ENCODE results near the gene RBM33. TPM values are rescaled to one million over a fixed set of nuclear protein-coding genes. Genes with fewer than 3 reads are reported as not detected.

Gene RBM33, protein sequence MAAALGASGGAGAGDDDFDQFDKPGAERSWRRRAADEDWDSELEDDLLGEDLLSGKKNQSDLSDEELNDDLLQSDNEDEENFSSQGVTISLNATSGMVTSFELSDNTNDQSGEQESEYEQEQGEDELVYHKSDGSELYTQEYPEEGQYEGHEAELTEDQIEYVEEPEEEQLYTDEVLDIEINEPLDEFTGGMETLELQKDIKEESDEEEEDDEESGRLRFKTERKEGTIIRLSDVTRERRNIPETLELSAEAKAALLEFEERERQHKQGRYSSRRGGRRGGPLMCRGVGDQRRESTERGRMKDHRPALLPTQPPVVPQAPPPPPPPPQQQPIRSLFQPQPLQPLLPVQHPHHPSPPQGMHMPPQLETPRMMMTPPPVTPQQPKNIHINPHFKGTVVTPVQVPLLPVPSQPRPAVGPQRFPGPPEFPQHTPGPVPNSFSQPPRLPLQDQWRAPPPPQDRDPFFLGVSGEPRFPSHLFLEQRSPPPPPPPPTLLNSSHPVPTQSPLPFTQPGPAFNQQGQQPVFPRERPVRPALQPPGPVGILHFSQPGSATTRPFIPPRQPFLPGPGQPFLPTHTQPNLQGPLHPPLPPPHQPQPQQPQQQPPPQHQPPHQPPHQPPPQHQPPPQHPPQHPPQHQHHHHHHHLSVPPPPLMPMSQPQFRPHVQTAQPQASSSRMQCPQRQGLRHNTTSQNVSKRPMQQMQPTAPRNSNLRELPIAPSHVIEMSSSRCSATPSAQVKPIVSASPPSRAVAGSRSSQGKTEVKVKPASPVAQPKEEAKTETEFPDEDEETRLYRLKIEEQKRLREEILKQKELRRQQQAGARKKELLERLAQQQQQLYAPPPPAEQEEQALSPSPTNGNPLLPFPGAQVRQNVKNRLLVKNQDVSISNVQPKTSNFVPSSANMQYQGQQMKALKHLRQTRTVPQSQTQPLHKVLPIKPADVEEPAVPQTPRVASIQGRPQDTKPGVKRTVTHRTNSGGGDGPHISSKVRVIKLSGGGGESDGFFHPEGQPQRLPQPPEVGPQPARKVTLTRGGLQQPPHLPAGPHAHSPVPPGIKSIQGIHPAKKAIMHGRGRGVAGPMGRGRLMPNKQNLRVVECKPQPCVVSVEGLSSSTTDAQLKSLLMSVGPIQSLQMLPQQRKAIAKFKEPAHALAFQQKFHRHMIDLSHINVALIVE
- total RNA-seq (2022; extraction: Qiagen RNA extraction; ENCODE audit: low read depth) = 21.4 to 32.5 TPM (median 29.2 TPM) in 5 replicates

DNA sequence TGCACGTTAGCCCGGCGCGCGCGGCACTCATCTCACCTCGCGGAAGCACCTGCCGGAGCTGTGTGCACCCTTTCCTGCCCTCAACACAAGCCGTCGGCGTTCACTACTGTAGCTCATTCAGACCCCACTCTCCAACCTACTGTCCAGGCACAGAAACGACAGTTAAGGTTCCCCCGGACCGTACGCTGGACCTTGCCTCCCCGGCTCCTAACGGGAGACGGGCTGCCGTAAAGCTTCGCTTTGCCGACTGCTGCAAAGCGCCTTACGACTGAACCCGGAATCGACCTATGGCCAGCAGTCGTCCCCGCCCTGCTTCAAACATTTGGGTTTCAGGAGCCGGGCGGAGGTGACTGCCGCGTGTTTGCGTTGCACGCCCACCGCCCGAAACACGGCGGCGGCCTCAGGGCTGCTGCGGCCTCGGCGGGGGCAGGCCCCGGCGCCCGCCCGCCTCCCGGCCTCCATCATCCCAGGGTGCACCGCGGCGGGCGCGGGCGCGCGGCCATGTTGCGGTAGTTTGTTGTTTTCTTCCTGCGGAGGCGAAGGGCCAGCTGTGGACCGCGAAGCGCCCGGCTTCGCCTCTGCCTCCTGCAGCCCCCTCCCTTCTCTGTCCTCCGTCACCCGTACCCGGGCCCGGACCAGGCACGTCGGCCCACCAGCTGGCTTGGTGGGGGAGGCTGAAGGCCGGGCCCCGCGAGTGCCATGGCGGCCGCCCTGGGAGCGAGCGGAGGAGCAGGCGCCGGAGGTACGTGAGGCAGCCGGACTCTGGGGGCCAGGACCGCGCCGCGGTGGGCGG, at the start of gene RBM33:
RBM33 (plus strand) TSS at position 484 of the 793 bp plus-strand sequence; CDS start at position 700, 216 bp downstream.

DNA sequence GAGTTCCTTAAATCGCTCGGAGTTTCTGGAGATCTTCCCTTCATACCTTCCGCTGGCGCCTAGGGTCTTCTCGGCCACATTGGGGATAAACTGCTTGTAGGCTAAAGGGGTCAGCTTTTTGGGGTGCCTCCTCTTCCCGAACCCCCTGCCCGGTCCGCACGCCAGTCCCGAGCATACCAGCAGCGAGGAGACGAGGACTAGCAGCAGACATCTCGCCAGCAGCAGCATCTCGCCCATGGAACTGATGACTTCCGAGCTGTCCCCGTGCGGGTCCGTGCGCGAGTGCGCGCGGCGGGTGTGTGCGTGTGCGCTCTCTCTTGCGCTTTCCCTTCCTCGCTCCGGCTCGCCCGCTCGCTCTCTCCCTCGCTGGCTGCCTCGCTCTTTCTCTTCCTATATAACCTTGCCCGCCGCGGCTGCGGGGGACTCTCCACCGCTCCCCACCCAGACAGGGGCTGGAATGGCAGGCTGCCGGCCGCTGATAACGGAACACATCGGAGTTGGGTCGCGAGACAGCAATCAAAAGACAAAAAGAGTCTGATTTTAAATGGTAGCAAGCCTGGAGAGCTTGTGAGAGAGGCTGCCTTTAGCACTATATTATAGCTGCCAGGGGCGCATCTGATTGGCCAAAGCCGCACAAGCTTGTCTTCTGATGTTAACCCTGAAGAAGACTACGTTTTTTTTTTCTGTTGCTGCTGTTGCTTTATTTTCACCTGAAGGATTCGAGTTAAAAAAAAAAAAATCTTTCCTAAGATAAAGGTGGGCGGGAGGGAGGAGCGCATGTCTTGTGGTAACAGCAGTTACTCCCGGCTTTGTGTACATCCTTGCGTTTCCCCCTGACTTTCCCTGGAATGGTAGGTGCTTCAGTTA, 167.7 kb downstream of the RBM33 start, which contains the start of gene SHH:
SHH (minus strand) TSS at position 569 of the 867 bp plus-strand sequence; CDS start at position 228, 341 bp downstream.

Other genes starting within 250 kb of the RBM33 start
- 0.47 to 1.3 TPM (median 0.99 TPM) in 5 replicates for gene EN2, start 186.5 kb upstream of the RBM33 start, total RNA-seq (2022; extraction: Qiagen RNA extraction; ENCODE audit: low read depth)
- not detected in 5 replicates for gene CNPY1, start 98.1 kb upstream of the RBM33 start, total RNA-seq (2022; extraction: Qiagen RNA extraction; ENCODE audit: low read depth)
- 1.1 to 2.2 TPM (median 2.1 TPM) in 5 replicates for gene SHH, start 167.8 kb downstream of the RBM33 start, total RNA-seq (2022; extraction: Qiagen RNA extraction; ENCODE audit: low read depth)

Data from A549 treated with DMSO at 1 μM for 4 hours (cell line).